SK-N-SH treated with all-trans-retinoic acid at 6 μM for 48 hours (cell line): ENCODE measurements around the gene GMEB2.

Experiments
- ATAC-seq: fragments of 200-7000 bp; cut with Tn5 transposase; 3 replicates; pipeline ENCODE4 v1.9.1; 2020; ENCODE audit warnings: mild to moderate bottlenecking, moderate library complexity
- ARNTL ChIP-seq: fragments of 450-650 bp; formaldehyde crosslinking; IDR thresholded peaks from 2 replicates; pipeline ENCODE4 v1.5.0; 2020; ENCODE audit warnings: low read depth, mild to moderate bottlenecking, moderate library complexity, borderline replicate concordance
- CREB5 ChIP-seq: fragments of 250-450 bp; sonication (Bioruptor Pico); IDR thresholded peaks from 2 replicates; pipeline ENCODE4 v1.5.1; 2020; ENCODE audit warnings: low read depth, mild to moderate bottlenecking, moderate library complexity
- CSDC2 ChIP-seq: fragments of 250-450 bp; sonication (Bioruptor Pico); IDR thresholded peaks from 2 replicates; pipeline ENCODE4 v1.5.0; 2020; ENCODE audit warnings: mild to moderate bottlenecking, moderate library complexity
- CSRNP3 ChIP-seq: fragments of 250-450 bp; sonication (Bioruptor Pico); IDR thresholded peaks from 2 replicates; pipeline ENCODE4 v1.5.1; 2021; ENCODE audit warnings: mild to moderate bottlenecking, moderate library complexity
- GLIS3 ChIP-seq: fragments of 250-450 bp; sonication (Bioruptor Pico); IDR thresholded peaks from 2 replicates; pipeline ENCODE4 v1.5.0; 2020; ENCODE audit warnings: mild to moderate bottlenecking, moderate library complexity
- ISL1 ChIP-seq: fragments of 250-450 bp; sonication (Bioruptor Pico); IDR thresholded peaks from 2 replicates; pipeline ENCODE4 v2.1.2; 2022; ENCODE audit warnings: mild to moderate bottlenecking, moderate library complexity
- OSR1 ChIP-seq: fragments of 250-450 bp; sonication (Bioruptor Pico); IDR thresholded peaks from 2 replicates; pipeline ENCODE4 v1.8.0; 2022; ENCODE audit warnings: moderate library complexity, mild to moderate bottlenecking, inconsistent platforms
- SNAI2 ChIP-seq: fragments of 250-450 bp; sonication (Bioruptor Pico); IDR thresholded peaks from 2 replicates; pipeline ENCODE4 v1.5.0; 2020; ENCODE audit warnings: mild to moderate bottlenecking, moderate library complexity
- TCF4 ChIP-seq: fragments of 250-450 bp; sonication (Bioruptor Pico); IDR thresholded peaks from 2 replicates; pipeline ENCODE4 v1.8.0; 2021; ENCODE audit warnings: mild to moderate bottlenecking, moderate library complexity, borderline replicate concordance
- TOX ChIP-seq: fragments of 250-450 bp; sonication (Bioruptor Pico); IDR thresholded peaks from 2 replicates; pipeline ENCODE4 v1.8.0; 2021; ENCODE audit warnings: mild to moderate bottlenecking, moderate library complexity, borderline replicate concordance
- TSHZ2 ChIP-seq: fragments of 250-450 bp; sonication (Bioruptor Pico); IDR thresholded peaks from 2 replicates; pipeline ENCODE4 v1.5.0; 2020; ENCODE audit warnings: mild to moderate bottlenecking, moderate library complexity
- ZFP3 ChIP-seq: fragments of 250-450 bp; sonication (Bioruptor Pico); IDR thresholded peaks from 2 replicates; pipeline ENCODE4 v1.5.0; 2020; ENCODE audit warnings: mild to moderate bottlenecking, moderate library complexity
- ZFP30 ChIP-seq: fragments of 450-650 bp; formaldehyde crosslinking; IDR thresholded peaks from 2 replicates; pipeline ENCODE4 v1.5.0; 2022; ENCODE audit warnings: mild to moderate bottlenecking, moderate library complexity
- ZNF565 ChIP-seq: fragments of 450-650 bp; formaldehyde crosslinking; conservative IDR thresholded peaks from 2 replicates; pipeline ENCODE4 v1.5.0; 2020; ENCODE audit warnings: low read depth, mild to moderate bottlenecking, moderate library complexity
- ZNF70 ChIP-seq: fragments of 450-650 bp; formaldehyde crosslinking; IDR thresholded peaks from 2 replicates; pipeline ENCODE4 v1.5.0; 2020; ENCODE audit warnings: mild to moderate bottlenecking, moderate library complexity
- ZNF8 ChIP-seq: fragments of 450-650 bp; formaldehyde crosslinking; IDR thresholded peaks from 2 replicates; pipeline ENCODE4 v1.5.0; 2020; ENCODE audit warnings: mild to moderate bottlenecking, moderate library complexity
- TF ChIP-seq, protein P1 (sequence below): fragments of 250-450 bp; sonication (Bioruptor Pico); IDR thresholded peaks from 2 replicates; pipeline ENCODE4 v1.8.0; 2020; ENCODE audit warnings: mild to moderate bottlenecking, moderate library complexity, borderline replicate concordance

Gene GMEB2

DNA sequence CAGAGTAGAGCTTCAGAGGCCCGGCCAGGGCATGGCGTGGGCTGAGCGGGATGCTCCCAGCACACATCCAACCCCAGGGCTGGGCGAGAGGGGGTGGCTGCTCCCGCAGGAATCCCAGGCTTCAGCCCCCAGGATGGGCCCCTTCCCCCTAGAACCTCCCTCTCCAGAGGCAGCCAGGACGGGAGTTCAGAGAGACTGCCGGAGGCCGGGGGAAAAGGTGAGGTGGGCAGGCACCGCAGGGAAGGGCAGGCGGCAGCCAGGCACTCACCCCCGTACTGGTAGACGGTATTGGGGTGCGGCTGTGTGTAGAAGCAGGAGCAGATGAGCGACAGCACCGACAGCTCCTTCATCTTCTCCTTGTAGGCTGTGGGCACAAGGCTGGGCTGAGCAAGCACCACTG is 17.0 kb upstream of the GMEB2 start:
- ATAC-seq: no peak
- no peak for TF ChIP-seq ZFP3
- no peak for TF ChIP-seq ZFP30 (CRISPR knock-in tag)
- TF ChIP-seq GLIS3 (CRISPR knock-in tag): no peak
- TF ChIP-seq, protein P1, sequence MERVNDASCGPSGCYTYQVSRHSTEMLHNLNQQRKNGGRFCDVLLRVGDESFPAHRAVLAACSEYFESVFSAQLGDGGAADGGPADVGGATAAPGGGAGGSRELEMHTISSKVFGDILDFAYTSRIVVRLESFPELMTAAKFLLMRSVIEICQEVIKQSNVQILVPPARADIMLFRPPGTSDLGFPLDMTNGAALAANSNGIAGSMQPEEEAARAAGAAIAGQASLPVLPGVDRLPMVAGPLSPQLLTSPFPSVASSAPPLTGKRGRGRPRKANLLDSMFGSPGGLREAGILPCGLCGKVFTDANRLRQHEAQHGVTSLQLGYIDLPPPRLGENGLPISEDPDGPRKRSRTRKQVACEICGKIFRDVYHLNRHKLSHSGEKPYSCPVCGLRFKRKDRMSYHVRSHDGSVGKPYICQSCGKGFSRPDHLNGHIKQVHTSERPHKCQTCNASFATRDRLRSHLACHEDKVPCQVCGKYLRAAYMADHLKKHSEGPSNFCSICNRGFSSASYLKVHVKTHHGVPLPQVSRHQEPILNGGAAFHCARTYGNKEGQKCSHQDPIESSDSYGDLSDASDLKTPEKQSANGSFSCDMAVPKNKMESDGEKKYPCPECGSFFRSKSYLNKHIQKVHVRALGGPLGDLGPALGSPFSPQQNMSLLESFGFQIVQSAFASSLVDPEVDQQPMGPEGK (CRISPR knock-in tag): no peak
- TF ChIP-seq ZNF565: no peak

- no peak for ATAC-seq
- no peak for TF ChIP-seq CREB5
- no peak for TF ChIP-seq ZFP3
- TF ChIP-seq CSRNP3: no peak
- no peak for TF ChIP-seq OSR1
- TF ChIP-seq TOX (CRISPR knock-in tag): no peak
- no peak for TF ChIP-seq CSDC2 (CRISPR knock-in tag)
- TF ChIP-seq ARNTL (CRISPR knock-in tag): no peak
- TF ChIP-seq ZNF70 (CRISPR knock-in tag): no peak
- TF ChIP-seq, all 23 proteins: peak for 0
These were observed 16.6 kb upstream of the GMEB2 start for GRCh38 chr20:63643499-63643898.

DNA sequence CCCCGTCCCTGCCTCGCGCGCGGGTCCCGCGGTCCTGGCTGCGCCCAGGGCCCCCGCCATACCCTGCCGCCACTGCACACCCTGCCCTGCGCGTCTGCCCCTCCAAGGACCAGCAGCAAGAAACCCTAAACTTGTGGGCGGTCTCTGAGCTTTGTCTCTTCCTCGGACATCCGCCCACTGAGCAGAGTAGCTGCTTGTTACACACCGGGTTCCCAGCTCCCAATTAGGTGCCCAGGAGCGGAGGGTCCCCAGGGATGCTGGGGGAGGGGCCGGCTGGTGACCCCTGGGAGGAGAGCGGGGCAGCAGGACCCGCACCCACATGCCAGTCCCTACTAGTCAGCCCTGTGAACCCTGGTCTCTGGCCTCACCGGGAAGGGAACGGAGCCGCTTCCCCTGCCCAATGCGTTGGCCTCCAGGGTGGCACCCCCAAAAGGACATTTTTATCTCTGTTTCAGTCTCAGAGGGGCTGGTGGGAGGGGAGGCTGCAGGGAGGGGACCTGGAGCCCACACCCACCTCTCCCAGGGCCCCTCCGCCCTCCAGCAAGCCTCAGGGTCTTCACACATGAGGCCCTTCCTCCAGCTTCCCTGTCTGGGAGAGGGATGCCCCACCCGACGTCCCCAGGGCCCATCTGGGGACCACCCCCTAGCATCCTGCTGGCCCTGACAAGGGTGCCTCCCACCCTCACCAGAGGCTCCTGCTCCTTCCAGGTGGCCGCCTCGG is 15.8 kb upstream of the GMEB2 start:
- no peak for ATAC-seq
- TF ChIP-seq TSHZ2 (CRISPR knock-in tag): no peak
- no peak for TF ChIP-seq TOX (CRISPR knock-in tag)
- TF ChIP-seq TCF4 (CRISPR knock-in tag): no peak
- TF ChIP-seq ZNF565: no peak
- TF ChIP-seq, all 23 proteins: peak for 0

DNA sequence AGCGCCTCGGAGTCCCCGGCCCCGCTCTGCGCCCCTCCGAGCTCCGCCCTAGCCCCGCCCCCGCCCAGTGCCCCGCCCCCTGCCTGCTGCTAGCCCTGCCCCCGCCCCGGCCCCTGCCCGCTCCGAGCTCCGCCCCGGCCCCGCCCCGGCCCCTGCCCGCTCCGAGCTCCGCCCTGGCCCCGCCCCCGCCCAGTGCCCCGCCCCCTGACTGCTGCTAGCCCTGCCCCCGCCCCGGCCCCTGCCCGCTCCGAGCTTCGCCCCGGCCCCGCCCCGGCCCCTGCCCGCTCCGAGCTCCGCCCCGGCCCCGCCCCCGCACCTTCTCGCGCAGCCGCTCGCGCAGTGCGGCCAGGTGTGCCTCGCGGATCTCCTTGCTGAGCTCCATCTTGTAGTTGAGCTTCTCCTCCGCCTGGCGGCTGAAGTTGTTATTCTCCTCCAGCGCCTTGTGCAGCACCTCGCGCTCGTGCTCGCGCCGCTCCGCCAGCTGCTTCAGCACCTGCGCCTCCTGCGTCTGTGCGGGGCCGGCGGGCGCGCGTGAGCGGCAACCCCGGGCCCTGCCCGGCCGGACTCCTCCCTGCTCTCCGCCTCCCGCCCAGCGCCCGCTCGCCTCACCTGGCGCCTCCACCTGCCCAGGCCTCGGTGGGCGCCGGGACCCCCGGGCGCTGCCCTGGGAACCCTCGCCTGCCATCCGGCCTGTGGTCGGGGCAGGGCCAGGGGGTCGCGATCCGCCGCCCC is 15.1 kb upstream of the GMEB2 start:
- ATAC-seq: peak; percentile 69

More for the DNA sequence above, 15.1 kb upstream of the GMEB2 start:
- TF ChIP-seq SNAI2 (CRISPR knock-in tag) (no peak), OSR1 (no peak), CSRNP3 (no peak), ZNF70 (CRISPR knock-in tag) (no peak), CREB5 (no peak), ZNF8 (CRISPR knock-in tag) (no peak), GLIS3 (CRISPR knock-in tag) (no peak), ZFP3 (no peak), ISL1 (CRISPR knock-in tag) (no peak), TOX (CRISPR knock-in tag) (no peak), ARNTL (CRISPR knock-in tag) (no peak), CSDC2 (CRISPR knock-in tag) (no peak), TCF4 (CRISPR knock-in tag) (no peak)
- TF ChIP-seq, protein P1 (CRISPR knock-in tag): no peak
